K562 (cell line): Measurements from ENCODE around the gene CUL9. TPM values are rescaled to one million over a fixed set of nuclear protein-coding genes. Genes with fewer than 3 reads are reported as not detected.

ENCODE experiments used
- ATAC-seq: fragments of 200-7000 bp; cut with Tn5 transposase; 3 replicates; pipeline ENCODE4 v1.9.1; 2020; ENCODE audit warnings: moderate library complexity
- BruUV-seq: library from RNA; stranded (reverse); fragments of 400-500 nt; replicated peaks from 2 replicates; lab custom pipeline; 2021; lab: Mats Ljungman, UMichigan
- CTCF ChIA-PET: fragments of 300-600 bp; formaldehyde crosslinking; extraction: SDS; loops from one replicate; lab custom pipeline; 2021; ENCODE audit warnings: low intra/inter-chr PET ratio; lab: Yijun Ruan, JAX
- POLR2A ChIA-PET: fragments of 300-600, 350-650 bp; sonication (Branson Sonifier 250); formaldehyde crosslinking; extraction: SDS; loops from one replicate; lab custom pipeline; 2021; ENCODE audit warnings: antibody characterized with exemption, inconsistent platforms; lab: Yijun Ruan, JAX
- DNase-seq, 4 experiments: peaks; one replicate each; pipeline versions ENCODE4 v3.0.0 to v3.0.0-alpha.2; 2011 to 2018; ENCODE audit warnings: low spot score in 3 of 4, mixed read lengths in 3 of 4; ENCODE audit errors: extremely low read depth in 1 of 4
- FAIRE-seq: peaks from 2 replicates; lab custom pipeline; 2011; peaks lifted over from hg19 to GRCh38; lab: Jason Lieb, UNC
- H2AFZ ChIP-seq: 2 replicates; pipeline ENCODE4 v1.6.0; 2011; ENCODE audit warnings: low read depth, low read length, control low read depth, inconsistent platforms
- H3K27ac ChIP-seq: fragments of 200-600 bp; 3 replicates; pipeline ENCODE4 v1.8.0; 2011; ENCODE audit warnings: low read depth, mild to moderate bottlenecking, control low read depth, inconsistent platforms, low read length, moderate library complexity, mixed read lengths; ENCODE audit errors: extremely low read depth
- H3K27me3 ChIP-seq, 2 experiments: fragments of 300-600 bp in 1 of 2; 2 replicates in 1 of 2; 3 replicates in 1 of 2; pipeline versions ENCODE4 v1.6.0 to v1.8.0; 2011; ENCODE audit warnings: inconsistent platforms in 2 of 2, low read length in 2 of 2, mild to moderate bottlenecking in 1 of 2, mixed read lengths in 1 of 2, moderate library complexity in 1 of 2; ENCODE audit not compliant: control insufficient read depth in 2 of 2, insufficient read depth in 2 of 2
- H3K36me3 ChIP-seq: fragments of 300-600 bp; 3 replicates; pipeline ENCODE4 v1.8.0; 2011; ENCODE audit warnings: mild to moderate bottlenecking, low read length, inconsistent platforms; ENCODE audit not compliant: control insufficient read depth, insufficient read depth
- H3K4me1 ChIP-seq, 2 experiments: fragments of 200-600 bp in 1 of 2; replicated peaks in 1 of 2; 2 replicates in 1 of 2; 3 replicates in 1 of 2; pipeline versions ENCODE4 v1.5.1 to v1.8.0; 2011; ENCODE audit warnings: inconsistent platforms in 2 of 2, low read length in 2 of 2, mild to moderate bottlenecking in 1 of 2, mixed read lengths in 1 of 2, moderate library complexity in 1 of 2; ENCODE audit not compliant: control insufficient read depth in 2 of 2, insufficient read depth in 2 of 2
- H3K4me2 ChIP-seq: 2 replicates; pipeline ENCODE4 v1.6.1; 2011; ENCODE audit warnings: low read length, control low read depth, inconsistent platforms, mixed read lengths; ENCODE audit not compliant: insufficient read depth
- H3K4me3 ChIP-seq: fragments of 200-600 bp; sonication (generic), shearing (Covaris generic); 2 replicates; pipeline ENCODE4 v1.5.1; 2016; ENCODE audit warnings: control low read depth, inconsistent platforms
- H3K79me2 ChIP-seq: fragments of 200-600 bp; 3 replicates; pipeline ENCODE4 v1.8.0; 2011; ENCODE audit warnings: low read length, inconsistent platforms; ENCODE audit not compliant: control insufficient read depth, insufficient read depth
- H3K9ac ChIP-seq, 2 experiments: 2 replicates each; pipeline versions ENCODE4 v1.6.0 to v1.6.1; 2011; ENCODE audit warnings: low read depth in 2 of 2, low read length in 2 of 2, control low read depth in 1 of 2, inconsistent platforms in 1 of 2, mild to moderate bottlenecking in 1 of 2, mixed read lengths in 1 of 2; ENCODE audit not compliant: insufficient read depth in 1 of 2
- H3K9me1 ChIP-seq: one replicate; pipeline ENCODE4 v1.6.0; 2011; ENCODE audit warnings: inconsistent platforms, mild to moderate bottlenecking, low read length, moderate library complexity; ENCODE audit not compliant: control insufficient read depth, insufficient read depth
- H3K9me3 ChIP-seq: replicated peaks from 2 replicates; pipeline ENCODE4 v1.5.1; 2011; ENCODE audit warnings: low read depth, low read length, inconsistent platforms; ENCODE audit not compliant: control insufficient read depth, insufficient read depth
- H4K20me1 ChIP-seq: replicated peaks from 2 replicates; pipeline ENCODE4 v1.6.1; 2011; ENCODE audit warnings: low read length, inconsistent platforms, mixed read lengths; ENCODE audit not compliant: control insufficient read depth, insufficient read depth
- ADNP ChIP-seq: fragments of 200-800 bp; sonication (Bioruptor generic); IDR thresholded peaks from 2 replicates; pipeline ENCODE4 v1.6.1; 2016; ENCODE audit warnings: missing genetic modification characterization, missing compliant biosample characterization
- BCOR ChIP-seq: fragments of 450-650 bp; IDR thresholded peaks from 2 replicates; pipeline ENCODE4 v1.6.1; 2016
- KDM1A ChIP-seq, 2 experiments: fragments of 450-650 bp; IDR thresholded peaks; 2 replicates each; pipeline ENCODE4 v1.6.1; 2016; ENCODE audit warnings: mild to moderate bottlenecking in 2 of 2
- RBM25 ChIP-seq: fragments of 200-400 bp; formaldehyde crosslinking; IDR thresholded peaks from 2 replicates; pipeline ENCODE4 v1.6.1; 2018; ENCODE audit warnings: low read length, low read depth, moderate library complexity; ENCODE audit not compliant: severe bottlenecking
- RCOR1 ChIP-seq, 2 experiments: IDR thresholded peaks; 2 replicates each; pipeline ENCODE4 v1.6.1; 2012; ENCODE audit warnings: low read depth in 2 of 2, low read length in 2 of 2, borderline replicate concordance in 1 of 2, improper control_type of control experiment in 1 of 2
- ZFP30 ChIP-seq: fragments of 250-450 bp; sonication (Bioruptor Pico); IDR thresholded peaks from 2 replicates; pipeline ENCODE4 v1.8.0; 2022; ENCODE audit warnings: moderate library complexity, mild to moderate bottlenecking, inconsistent platforms, borderline replicate concordance
- in situ Hi-C: fragments of 300-500 bp; cut with MboI; formaldehyde crosslinking; loops from 4 replicates; pipeline ENCODE4 v1.15.0; 2018; ENCODE audit warnings: inconsistent platforms, mixed read lengths
- intact Hi-C: fragments of 100-400 bp; cut with micrococcal nuclease; formaldehyde crosslinking; loops from 2 replicates; pipeline ENCODE4 v1.14.2; 2022
- polyA plus RNA-seq, 8 experiments: library from polyadenylated mRNA; depleted of rRNA in 4 of 8; stranded (reverse) in 5 of 8; unstranded in 3 of 8; fragments of >200 nt; fragmentation: Nextera tagmentation in 2 of 8; fragmentation: Illumina TruSeq in 1 of 8; extraction: Ambion mirVana in 2 of 8; extraction: Trizol in 1 of 8; gene quantifications; 2 replicates each; pipeline versions ENCODE4 v1.2.1 to v1.2.3, GENCODE V29; 2011 to 2014; ENCODE audit warnings: inconsistent platforms in 1 of 8, missing spikeins in 1 of 8
- total RNA-seq, 7 experiments: library from RNA; depleted of rRNA in 6 of 7; stranded (reverse); fragments of >200 nt in 6 of 7; fragmentation: Illumina TruSeq in 2 of 7; extraction: Trizol in 2 of 7; gene quantifications; 2 replicates each; pipeline versions ENCODE4 v1.2.1 to v1.2.3, GENCODE V29; 2011 to 2021; ENCODE audit warnings: low replicate concordance in 1 of 7

The CUL9 gene
- total and polyA plus RNA-seq, 9 of the 15 experiments (the other 6 are each of a cell fraction or from before 2014, with no cell fraction given) = 0.50 to 20.7 (median 6.6) TPM

DNA sequence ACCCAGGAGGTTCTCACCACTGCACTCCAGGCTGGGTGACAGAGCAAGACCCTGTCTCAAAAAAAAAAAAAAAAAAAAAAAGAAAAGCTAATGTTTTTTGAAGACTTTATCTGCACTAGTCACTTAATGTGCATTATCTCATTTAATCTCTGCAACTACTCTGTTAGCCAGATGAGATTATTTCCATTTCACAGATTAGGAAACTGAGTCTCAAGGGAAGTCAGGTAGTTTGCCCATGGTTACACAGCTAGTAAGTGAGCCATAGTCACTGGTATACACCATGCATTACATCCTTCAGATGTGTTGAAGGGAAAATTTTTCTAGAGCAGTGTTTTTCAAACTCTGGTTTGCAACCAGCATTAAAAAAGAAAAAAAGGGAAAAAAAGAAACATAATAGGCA lies 18.1 kb upstream of the CUL9 start:
- H4K20me1 ChIP-seq = no peaks in the 10 kb centered on the region
- ATAC-seq = no peak
- no peak overlapping the region for H3K4me2 ChIP-seq
- no peaks in the 10 kb centered on the region for H3K9me3 ChIP-seq
- CTCF ChIA-PET = no interaction called here
- H3K9ac ChIP-seq = no peak overlapping the region
- no peaks in the 10 kb centered on the region for H3K79me2 ChIP-seq
- intact Hi-C loops (no loop called here), in situ Hi-C loops (no loop called here)
- no TSS peak for BruUV-seq
- peaks cover 7 to 10% of the 10 kb centered on the region in 2 experiments; a peak in 4 of 5 replicates for H3K4me1 ChIP-seq
- peaks cover 3% of the 10 kb centered on the region for H3K9me1 ChIP-seq
- no peaks in the 10 kb centered on the region for H3K27me3 ChIP-seq
- H3K27ac ChIP-seq = no peak overlapping the region
- H3K36me3 ChIP-seq = no peaks in the 10 kb centered on the region
- POLR2A ChIA-PET = interaction anchor here (0.6 to 1.5 kb wide), 4 partner anchors 10 to 786 kb away, joined by 3 to 8 read pairs (median 5); no protein-coding TSS in a partner anchor
- no peak for FAIRE-seq
- TF ChIP-seq ADNP (tag) (peak; percentile 86), RCOR1 (IDR thresholded peaks at IDR 0.05; ENCODE audit: borderline replicate concordance in 1 of 2, low read depth in 2 of 2, low read length in 2 of 2) (peak in 1 of 2 experiments; percentile 64; a peak in 2 of 4 replicates), ZFP30 (CRISPR knock-in tag) (no peak), BCOR (peak; percentile 84), RBM25 (peak; percentile 89), KDM1A (IDR thresholded peaks at IDR 0.05) (peak in 1 of 2 experiments; percentile 62; a peak in 2 of 4 replicates)
- H3K4me3 ChIP-seq = no peak overlapping the region
- DNase-seq = no peak
- no peak overlapping the region for H2AFZ ChIP-seq
